AG09309 (cell line): ENCODE results near the gene LAIR2.

Source experiments
- DNase-seq: peaks from one replicate; pipeline ENCODE4 v3.0.0-alpha.2; 2010; ENCODE audit warnings: low read depth
- H3K4me3 ChIP-seq: 2 replicates; pipeline ENCODE4 v1.5.1; 2011; ENCODE audit warnings: mild to moderate bottlenecking, low read depth, low read length, moderate library complexity; ENCODE audit not compliant: control insufficient read depth
- TF ChIP-seq, protein P1 (sequence below): IDR thresholded peaks from 2 replicates; pipeline ENCODE4 v1.5.1; 2011; ENCODE audit warnings: mild to moderate bottlenecking, low read depth, low read length, inconsistent platforms; ENCODE audit not compliant: insufficient read depth, control insufficient read depth; ENCODE audit errors: missing control alignments

LAIR2 gene

DNA sequence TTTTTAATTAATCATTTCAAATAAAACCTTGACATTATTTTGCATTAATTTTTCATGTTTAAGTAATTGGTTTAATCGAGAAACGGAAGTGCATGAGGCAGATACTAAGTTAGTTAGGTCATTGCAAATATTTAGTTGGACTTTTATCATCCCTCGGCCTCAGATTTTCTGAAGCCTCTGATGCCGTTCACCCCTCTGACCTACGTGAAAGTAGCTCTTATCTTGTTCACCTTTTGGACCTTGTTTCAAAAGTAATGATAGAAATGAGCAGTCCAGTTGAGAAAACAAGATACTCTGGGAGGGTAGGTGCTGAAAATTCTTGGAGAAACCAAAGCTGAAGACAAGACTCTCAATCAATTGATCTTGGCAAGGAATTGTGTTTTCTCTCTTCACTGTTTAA, 23.0 kb downstream of the LAIR2 start:
- TF ChIP-seq, protein P1, sequence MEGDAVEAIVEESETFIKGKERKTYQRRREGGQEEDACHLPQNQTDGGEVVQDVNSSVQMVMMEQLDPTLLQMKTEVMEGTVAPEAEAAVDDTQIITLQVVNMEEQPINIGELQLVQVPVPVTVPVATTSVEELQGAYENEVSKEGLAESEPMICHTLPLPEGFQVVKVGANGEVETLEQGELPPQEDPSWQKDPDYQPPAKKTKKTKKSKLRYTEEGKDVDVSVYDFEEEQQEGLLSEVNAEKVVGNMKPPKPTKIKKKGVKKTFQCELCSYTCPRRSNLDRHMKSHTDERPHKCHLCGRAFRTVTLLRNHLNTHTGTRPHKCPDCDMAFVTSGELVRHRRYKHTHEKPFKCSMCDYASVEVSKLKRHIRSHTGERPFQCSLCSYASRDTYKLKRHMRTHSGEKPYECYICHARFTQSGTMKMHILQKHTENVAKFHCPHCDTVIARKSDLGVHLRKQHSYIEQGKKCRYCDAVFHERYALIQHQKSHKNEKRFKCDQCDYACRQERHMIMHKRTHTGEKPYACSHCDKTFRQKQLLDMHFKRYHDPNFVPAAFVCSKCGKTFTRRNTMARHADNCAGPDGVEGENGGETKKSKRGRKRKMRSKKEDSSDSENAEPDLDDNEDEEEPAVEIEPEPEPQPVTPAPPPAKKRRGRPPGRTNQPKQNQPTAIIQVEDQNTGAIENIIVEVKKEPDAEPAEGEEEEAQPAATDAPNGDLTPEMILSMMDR: no peak
- DNase-seq: no peak
- no peak overlapping the region for H3K4me3 ChIP-seq

DNA sequence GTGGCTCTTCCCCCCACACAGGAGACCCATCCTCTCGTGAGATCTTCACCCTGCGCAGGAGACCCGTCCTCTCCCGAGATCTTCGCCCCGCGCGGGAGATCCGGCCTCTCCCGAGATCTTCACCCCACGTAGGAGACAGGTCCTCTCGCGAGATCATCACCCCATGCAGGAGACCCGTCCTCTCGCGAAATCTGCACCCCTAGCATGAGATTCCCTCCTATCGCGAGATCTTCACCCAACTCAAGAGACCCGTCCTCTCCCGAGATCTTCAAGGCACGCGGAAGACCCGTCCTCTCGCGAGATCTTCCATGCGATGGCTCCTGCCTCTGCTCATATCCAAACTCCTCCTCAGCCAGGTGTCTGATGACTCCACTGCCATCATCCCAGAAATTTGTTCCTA, 24.3 kb downstream of the LAIR2 start:
- TF ChIP-seq, protein P1: no peak
- no peak for DNase-seq
- no peak overlapping the region for H3K4me3 ChIP-seq

- TF ChIP-seq, protein P1: no peak
- no peak for DNase-seq
Measured at GRCh38 chr19:54530866-54531265, 28.2 kb downstream of the LAIR2 start.

GRCh38 chr19:54532528-54532927, 29.9 kb downstream of the LAIR2 start:
- TF ChIP-seq, protein P1: no peak
- H3K4me3 ChIP-seq: no peak overlapping the region
- no peak for DNase-seq

More at GRCh38 chr19:54530866-54531265, 28.2 kb downstream of the LAIR2 start:
- no peak overlapping the region for H3K4me3 ChIP-seq

- DNase-seq: no peak
- TF ChIP-seq, protein P1: no peak
- no peak overlapping the region for H3K4me3 ChIP-seq
Measured at GRCh38 chr19:54533476-54533875, 30.8 kb downstream of the LAIR2 start.

- H3K4me3 ChIP-seq: no peak overlapping the region
- TF ChIP-seq, protein P1: no peak
Measured at GRCh38 chr19:54534156-54534555, 31.5 kb downstream of the LAIR2 start.

DNA sequence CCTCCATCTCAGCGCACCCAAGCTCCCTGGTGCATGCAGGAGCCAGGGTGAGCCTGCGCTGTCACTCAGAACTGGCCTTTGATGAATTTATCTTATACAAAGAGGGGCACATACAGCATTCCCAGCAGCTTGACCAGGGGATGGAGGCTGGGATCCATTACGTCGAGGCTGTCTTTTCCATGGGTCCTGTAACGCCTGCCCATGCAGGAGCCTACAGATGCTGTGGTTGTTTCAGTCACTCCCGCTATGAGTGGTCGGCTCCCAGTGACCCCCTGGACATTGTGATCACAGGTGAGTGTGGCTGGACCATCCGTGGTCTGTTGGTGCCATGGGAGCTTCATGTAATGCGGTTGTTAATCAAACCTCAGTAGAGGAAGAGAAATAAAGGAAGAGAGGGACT, 33.0 kb downstream of the LAIR2 start:
- TF ChIP-seq, protein P1: no peak

More at GRCh38 chr19:54534156-54534555, 31.5 kb downstream of the LAIR2 start:
- DNase-seq: no peak

More for the DNA sequence above, 33.0 kb downstream of the LAIR2 start:
- DNase-seq: no peak
- H3K4me3 ChIP-seq: no peak overlapping the region
